Liver (tissue), 3 donors: ENCODE measurements around the gene YIPF3.

Experiments
- CTCF ChIP-seq: fragments of 150-350 bp; IDR thresholded peaks from 2 replicates; pipeline ENCODE4 v1.5.1; 2017; ENCODE audit warnings: improper control_type of control experiment, low read depth, low read length; ENCODE audit not compliant: missing input control
- GABPA ChIP-seq, 2 donors: IDR thresholded peaks in 1 of 2; conservative IDR thresholded peaks in 1 of 2; 2 replicates each; pipeline ENCODE4 v1.6.1; 2016; ENCODE audit warnings: antibody characterized with exemption in 2 of 2, mild to moderate bottlenecking in 1 of 2, moderate library complexity in 1 of 2
- HNF4A ChIP-seq, 2 donors: conservative IDR thresholded peaks; 2 replicates each; pipeline ENCODE4 v1.6.1; 2016; ENCODE audit warnings: antibody characterized with exemption in 2 of 2, mild to moderate bottlenecking in 2 of 2
- donor health status: healthy.
- donor health status: healthy.

- TF ChIP-seq CTCF (no peak), HNF4A (conservative IDR thresholded peaks at IDR 0.05) (no peak), GABPA (IDR thresholded peaks at IDR 0.05 in 1 of 2, conservative IDR thresholded peaks at IDR 0.05 in 1 of 2) (no peak)
These were observed 7.4 kb downstream of the YIPF3 start for GRCh38 chr6:43509142-43509983.
